K562 treated with DMSO at 1 percent for 4 hours (cell line): ENCODE measurements around the gene COG2. TPM values are rescaled to one million over a fixed set of nuclear protein-coding genes. Genes with fewer than 3 reads are reported as not detected.

Experiments
- total RNA-seq: library from RNA; unstranded; fragments of 300-600 nt; gene quantifications from 2 replicates; pipeline ENCODE4 v1.2.3, GENCODE V29; 2022; ENCODE audit not compliant: insufficient read depth

Gene COG2
- total RNA-seq = 20.1 and 20.9 TPM in 2 replicates

DNA sequence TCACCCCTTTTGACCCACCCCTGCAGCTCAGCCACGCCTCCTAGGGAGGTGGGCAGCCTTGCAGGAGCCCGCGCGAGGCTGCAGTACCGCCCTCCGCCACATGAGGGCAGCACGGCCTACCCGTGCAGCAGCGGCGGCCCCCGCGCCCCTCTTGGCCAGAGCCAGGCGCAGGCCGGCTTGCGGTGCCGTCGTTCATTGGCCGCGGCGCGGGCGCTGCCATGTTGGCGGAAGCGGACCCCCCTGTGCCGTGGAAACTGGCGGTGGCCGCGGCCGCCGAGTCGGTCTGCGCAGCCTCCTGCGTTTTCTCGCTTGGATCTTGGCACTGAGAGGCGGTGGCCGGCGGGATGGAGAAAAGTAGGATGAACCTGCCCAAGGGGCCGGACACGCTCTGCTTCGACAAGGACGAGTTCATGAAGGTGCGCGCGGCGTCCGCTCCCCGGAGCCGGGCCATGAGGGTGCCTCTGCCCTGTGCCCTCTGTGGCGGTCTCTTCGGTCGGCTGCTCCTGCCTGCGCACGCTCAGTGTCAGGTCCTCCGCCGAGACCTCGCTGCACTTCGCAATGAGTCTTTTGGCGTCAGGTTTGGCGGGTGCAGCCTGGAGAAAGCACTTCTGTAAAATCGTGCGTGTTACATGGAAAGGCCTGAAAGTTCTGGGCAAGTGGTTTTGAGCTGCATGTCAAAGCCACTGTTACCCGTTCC, at the start of gene COG2:
COG2 (plus strand) TSS at position 219 of the 697 bp plus-strand sequence; CDS start at position 345, 126 bp downstream.

DNA sequence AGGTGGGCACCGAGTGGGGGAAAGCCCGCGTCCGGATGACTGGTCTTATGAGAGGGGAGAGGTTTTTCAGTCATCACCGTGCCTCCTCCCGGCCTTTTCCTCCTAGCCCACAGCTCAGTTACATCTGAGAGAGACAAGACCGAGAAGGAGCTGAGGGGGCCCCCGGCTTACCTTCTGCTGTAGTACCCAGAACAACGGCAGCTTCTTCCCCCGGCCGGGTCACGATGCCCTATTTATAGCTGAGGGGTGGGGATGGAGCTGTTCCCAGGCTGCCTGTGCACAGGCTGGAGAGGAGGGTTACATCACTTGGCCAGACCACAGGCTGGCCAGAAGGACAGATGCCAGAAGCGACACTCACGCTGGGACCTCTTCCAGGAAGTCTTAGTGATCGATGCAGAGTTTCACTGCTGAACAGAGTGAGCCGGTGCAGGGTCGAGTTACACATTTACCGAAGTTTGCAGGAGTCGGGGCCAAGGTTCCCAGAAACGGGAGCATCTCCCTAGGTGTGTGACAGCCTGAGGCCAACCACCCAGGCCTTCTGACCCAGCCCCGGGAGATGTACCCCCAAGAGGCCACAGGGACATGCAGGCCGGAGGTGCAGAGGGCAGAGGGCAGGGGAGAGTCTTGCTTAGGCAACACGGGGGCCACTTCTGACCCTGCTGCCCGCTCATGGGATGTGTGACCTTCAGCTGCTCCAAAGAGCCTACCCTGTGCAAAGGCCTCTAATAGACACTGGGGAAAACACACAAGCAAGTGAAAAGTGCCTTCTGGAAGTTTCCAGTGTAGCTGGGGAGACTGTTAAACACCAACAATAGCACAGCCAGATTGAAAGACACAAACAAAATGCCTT, 71.9 kb downstream of the COG2 start, which contains the start of gene AGT:
AGT (minus strand) TSS at position 208 of the 850 bp plus-strand sequence. CDS start 3,299 bp downstream, outside the sequence.

Other genes with a start within 250 kb of the COG2 start
- 0.12 TPM in 1 of 2 replicates, not detected in the other for gene PGBD5, start 216.1 kb upstream of the COG2 start, total RNA-seq
- gene AGT, start 71.6 kb downstream of the COG2 start, total RNA-seq = not detected in 2 replicates
- not detected in 2 replicates for gene CAPN9, start 104.9 kb downstream of the COG2 start, total RNA-seq
- gene C1orf198, start 226.0 kb downstream of the COG2 start, total RNA-seq = 5.0 and 5.1 TPM in 2 replicates